Right renal pelvis (tissue), 4 donors: ENCODE data around the gene TBC1D14. TPM values are rescaled to one million over a fixed set of nuclear protein-coding genes. Genes with fewer than 3 reads are reported as not detected.
"Not testable (repeated sequence)": the region's sequence is repeated elsewhere in the genome, so short reads cannot be mapped to it uniquely, and the experiment has no call there.

Source experiments
- DNase-seq, 4 donors: peaks; one replicate each; pipeline ENCODE4 v3.0.0-alpha.2; 2013; ENCODE audit warnings: low read depth in 4 of 4, low spot score in 3 of 4, missing footprints in 1 of 4
- polyA plus RNA-seq, 4 donors: library from polyadenylated mRNA; unstranded; fragments of 120-200 nt; gene quantifications; one replicate each; pipeline ENCODE4 v1.2.1, GENCODE V29; 2013; ENCODE audit not compliant: insufficient read length in 4 of 4

The TBC1D14 gene
- polyA plus RNA-seq, 4 donors, result 55.9 to 67.6 (median 62.0) TPM

DNA sequence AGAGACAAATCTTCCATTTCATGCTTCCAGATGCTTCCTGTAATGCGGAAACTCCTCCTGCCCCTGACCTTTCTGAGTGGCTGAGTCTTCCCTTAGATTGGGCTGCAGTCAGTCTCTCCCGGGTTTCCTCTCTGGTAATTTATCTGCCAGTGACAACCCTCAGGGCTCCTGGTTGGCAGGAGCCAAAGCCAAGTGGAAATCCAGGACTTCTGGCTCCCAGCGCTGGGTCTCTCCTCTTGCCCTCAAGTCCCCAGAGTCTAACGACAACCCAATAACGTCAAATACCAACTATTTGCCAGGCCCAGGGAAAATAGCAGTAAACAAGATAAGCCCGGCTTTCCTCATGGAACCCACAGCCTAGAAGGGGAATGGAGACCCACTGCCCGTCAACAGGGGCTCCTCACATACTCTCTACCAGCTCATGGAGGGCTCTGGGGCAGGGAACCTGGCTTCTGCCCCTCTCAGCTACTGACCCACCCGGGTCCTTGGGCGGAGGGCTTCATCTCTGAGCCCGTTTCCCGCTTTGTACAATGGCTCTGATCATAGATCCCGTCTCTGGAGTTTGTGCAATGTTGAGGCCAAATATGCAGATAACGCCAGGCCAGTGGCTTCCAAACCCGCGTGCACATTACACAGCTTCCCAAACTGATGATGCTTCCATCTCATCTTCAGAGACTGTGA, 1.1 kb upstream of the TBC1D14 start:
- no peak for DNase-seq

DNA sequence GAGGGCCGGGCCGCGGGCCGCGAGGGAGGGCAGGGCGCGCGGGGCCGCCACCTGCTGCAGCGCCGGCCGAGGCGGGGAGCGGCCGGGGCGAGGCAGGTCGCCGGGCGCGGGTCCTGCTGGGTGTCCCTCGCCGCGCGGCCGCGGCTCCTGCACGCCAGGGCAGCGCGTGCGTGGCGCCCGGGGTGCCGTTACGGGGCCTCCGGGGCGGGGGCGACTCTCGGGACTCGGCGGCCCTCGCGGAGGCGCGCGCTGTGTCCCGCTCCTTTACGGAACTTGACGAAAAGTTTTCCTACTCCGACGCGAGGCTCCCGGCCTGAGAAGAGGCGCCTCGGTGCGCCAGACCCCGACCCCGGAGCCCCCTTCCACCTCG, 329 bp downstream of the TBC1D14 start:
- DNase-seq, result no peak

DNA sequence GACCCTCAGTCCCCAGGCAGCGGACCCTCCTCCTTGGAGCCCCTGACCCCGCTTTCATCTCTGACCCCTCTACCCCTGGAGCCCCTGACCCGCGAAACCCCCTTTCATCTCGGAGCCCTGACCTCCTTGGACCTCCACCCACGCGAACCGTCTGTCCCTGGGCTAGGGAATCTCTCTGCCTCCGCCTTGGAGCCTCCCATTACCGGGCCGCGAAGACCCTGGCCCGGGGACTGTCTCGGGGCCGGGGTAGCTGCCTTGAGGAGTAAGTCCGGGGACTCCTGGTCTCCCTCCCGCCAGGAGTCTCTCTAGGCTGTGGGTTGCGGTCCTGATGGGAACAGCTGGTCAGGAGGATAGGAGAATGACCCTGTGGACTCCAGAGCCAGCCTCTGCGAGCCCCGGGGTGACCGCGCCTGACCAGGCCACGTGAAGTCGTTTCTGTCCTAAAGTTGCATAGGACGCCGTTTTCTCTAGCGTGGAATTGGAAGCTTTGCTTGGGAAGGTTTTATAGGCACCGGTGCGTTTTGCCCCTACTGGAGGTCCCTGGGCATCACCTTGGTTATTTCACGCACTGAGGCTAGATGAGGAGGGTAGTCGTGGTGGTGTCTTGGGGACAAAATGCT, 824 bp downstream of the TBC1D14 start:
- DNase-seq, result no peak

DNA sequence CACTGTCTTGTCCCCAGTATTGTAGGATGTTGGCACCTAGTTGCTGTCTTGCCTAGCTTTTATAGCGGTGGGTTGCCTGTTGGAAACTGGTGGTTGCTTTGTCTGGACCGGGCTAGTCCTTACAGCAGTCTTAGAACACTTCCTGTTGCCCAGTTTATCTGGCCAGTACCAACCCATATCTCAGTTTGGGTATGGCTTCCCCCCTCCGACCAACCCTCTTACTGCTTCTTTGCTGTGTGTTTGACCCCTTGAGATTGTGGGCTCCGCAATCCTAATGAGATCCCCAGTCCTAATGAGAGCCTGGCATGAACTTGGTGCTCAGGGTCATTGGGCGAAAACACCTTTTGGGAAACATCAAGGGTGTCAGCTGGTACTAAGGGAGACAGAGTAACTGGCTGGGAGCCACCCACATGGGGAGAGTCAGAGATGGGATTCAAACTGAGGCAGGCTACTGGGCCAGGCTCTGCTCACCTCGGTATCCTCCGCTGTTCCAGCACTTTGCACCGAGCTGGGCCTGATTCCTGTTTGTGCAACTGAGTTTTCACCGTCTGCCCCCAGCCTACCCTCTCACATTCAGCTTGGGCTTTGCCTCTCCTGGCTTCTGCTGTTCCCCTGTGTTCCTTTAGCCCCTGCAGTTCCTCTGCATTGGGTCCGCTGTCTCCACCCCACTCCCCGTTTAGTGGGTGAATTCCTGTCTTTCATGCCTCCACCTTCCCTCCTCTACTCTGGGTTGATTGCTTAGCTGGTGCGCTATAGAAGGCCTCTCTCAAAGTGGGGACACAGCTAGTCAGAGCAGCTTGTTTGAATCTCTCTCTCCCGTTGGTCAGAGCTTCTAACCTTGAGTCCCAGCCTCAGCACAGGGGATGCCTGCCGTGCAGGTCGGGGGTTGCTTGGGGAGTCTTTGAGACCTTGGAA, 1.6 kb downstream of the TBC1D14 start:
- DNase-seq, result no peak

DNA sequence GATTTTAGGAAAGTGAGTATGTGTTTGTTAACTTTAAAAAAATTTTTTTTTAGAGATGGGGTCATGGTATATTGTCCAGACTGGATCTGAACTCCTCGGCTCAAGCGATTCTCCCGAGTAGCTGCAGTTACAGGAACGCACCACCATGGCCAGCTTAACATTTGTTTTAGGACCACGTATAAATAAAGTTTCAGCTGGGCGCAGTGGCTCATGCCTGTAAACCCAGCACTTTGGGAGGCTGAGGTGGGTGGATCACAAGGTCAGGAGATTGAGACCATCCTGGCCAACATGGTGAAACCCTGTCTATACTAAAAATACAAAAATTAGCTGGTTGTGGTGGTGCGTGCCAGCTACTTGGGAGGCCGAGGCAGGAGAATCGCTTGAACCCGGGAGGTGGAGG, 2.3 kb downstream of the TBC1D14 start:
- not testable (repeated sequence) for DNase-seq

DNA sequence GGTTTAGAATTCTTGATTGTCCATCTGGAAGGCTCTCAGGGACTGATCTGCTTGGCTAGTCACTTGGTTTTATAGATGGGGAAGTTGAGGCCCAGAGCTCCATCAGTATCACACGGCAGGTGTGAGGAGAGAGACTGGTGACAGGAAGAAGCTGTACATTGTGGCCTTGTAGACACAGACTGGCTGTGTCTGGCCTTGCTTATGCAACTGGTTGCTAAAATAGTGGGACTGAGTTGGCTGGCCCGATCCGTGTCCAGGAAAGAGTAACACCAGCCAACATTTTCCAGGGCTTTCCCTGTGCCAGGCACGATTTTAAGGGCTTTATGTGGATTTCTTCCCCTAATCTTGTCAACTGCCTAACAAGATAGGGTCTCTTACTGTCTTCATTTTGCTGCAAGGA, 2.8 kb downstream of the TBC1D14 start:
- no peak for DNase-seq

DNA sequence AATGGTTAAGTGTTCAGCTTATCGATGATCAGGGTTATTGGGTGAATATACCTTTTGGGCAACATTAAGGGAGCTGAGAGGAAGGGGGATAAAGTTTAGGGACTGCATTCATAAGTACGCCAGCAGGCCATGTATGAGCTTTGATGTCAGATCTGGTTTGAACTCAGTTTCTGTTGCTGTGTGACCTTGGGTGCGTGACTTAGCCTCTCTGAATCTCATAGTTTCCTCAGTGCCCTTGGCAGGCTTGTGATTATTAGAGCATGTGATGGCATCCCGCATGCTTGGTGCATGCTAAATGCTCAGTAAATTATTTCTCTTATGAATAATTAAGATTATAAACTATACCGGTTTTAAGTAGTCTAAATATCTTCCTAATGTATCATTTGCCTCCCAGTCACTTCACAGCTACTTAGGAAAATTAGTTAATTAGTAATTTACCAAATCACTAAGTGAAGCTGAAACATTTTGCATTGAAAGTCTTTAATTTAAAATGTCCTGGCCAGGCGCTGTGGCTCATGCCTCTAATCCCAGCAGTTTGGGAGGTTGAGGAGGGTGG, 3.8 kb downstream of the TBC1D14 start:
- DNase-seq, result no peak

DNA sequence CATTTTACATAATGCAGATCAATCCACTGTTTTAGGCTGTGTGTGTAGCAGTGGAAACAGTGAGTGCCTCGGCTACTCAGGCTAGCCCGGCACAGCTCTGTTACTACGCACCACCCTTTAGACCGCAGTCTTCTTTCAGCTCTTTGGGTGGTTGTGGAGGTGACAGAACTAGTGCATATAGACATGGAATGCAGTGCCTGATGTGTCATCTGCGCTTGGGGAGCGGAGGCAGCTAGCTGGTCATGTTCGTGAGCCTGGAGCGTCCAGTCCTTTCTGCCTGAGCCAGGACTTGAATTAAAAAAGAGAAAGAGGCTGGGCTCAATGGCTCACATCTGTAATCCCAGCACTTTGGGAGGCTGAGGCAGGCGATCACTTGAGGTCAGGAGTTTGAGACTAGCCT, 4.8 kb downstream of the TBC1D14 start:
- DNase-seq, result no peak

DNA sequence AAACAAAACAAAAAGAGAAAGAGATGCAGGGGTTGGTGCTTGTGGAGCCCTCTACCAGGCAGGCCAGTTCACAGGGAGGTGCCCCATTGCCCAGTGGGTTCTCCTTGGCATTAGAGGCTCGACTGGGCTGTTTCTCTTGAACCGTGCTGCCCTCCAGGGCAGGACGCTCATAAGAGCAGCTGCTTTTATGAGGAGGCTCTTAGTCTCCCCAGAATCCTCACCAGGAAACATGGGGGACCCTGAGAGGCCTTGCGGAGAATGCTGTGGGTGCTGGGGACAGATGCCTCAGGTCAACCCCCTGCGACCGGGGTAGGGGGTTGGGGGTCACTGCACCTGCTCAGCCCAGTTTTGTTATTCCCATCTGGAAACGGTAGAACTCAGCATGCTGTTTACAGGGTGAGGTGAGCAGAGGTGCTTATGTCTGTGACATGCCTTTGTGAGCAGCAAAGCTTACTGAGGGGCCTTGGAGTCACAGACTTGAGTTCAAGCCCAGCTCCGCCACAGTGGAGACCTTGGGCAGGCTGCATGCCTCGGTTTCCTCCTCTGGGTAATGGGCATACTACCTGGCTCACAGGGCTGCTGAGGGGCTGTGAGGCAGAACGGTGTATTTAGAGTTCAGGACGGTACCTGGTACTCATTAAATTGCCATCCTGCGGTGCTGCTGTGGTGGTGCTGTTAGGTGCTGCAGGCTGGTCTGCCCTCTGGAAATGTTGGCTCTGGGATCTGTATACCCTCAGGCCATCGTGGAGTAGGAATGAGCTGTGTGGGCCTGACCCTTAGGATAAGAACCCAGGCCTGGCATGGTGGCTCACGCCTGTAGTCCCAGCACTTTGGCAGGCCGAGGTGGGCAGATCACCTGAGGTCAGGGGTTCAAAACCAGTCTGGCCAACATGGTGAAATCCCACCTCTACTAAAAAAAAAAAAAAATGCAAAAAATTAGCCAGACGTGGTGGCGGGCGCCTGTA, 5.7 kb downstream of the TBC1D14 start:
- no peak for DNase-seq

DNA sequence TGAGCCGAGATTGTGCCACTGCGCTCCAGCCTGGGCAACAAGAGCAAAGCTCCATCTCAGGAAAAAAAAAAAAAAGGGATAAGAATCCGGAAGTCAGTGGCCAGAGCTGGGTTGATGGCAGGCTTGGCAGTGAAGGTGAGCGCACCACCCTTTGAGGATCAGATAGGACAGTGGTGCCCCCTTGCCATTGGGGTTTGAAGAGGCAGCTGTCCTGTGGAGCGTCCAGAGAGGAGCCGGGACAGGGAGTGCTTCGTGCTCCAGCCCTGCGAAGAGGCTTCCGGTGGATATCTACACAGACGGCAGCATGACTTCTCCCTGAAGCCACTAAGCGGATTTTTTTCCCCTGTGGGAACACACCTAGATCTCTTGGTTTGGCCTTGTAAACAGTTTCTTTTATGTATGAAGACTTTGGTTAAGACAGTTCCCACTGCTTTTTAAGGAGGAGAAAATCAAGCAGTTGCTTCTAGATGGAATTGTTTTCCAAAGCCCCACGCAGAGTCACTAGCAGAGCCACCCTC, 6.5 kb downstream of the TBC1D14 start:
- DNase-seq, result no peak

DNA sequence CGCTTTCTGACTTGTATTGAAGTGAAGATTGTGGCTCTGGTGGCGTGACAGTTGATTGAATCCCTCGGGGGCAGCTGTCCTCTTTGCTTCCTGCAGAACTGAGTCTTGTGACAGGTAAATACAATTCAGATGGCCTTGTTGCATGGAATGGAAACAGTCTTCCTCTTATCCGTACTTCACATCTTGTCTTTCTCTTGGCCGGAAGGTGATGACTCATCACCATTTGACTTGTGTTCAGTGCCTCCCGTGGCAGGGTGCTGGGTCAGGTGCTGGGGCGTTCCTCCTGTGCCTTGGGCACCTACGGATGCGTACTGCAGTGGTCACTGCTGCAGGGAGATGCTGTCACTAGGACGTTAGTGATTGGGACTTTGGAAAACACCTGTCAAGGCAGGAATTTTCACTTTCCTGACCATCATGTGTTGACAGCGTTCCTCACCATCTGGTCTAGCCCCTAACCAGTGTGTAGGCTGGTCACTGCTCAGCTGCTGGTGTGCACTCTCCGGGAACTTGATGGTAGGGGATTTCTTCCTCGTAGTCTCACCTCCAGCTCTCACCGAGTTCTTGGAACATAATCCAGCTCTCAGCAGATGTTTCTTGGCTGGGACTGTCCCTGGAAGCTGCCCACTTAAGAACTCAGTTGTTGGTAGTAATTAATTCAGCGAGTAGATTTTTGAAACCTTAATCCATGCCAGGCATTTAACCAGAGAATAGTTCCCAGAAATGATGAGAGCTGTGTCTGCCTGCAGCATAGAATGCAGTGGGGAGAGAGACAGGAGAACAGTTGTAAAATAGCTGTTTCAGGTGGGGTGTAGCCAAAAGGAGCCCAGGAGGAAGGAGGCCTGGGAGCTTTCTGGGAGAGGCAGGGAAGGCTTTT, 7.2 kb downstream of the TBC1D14 start:
- no peak for DNase-seq

DNA sequence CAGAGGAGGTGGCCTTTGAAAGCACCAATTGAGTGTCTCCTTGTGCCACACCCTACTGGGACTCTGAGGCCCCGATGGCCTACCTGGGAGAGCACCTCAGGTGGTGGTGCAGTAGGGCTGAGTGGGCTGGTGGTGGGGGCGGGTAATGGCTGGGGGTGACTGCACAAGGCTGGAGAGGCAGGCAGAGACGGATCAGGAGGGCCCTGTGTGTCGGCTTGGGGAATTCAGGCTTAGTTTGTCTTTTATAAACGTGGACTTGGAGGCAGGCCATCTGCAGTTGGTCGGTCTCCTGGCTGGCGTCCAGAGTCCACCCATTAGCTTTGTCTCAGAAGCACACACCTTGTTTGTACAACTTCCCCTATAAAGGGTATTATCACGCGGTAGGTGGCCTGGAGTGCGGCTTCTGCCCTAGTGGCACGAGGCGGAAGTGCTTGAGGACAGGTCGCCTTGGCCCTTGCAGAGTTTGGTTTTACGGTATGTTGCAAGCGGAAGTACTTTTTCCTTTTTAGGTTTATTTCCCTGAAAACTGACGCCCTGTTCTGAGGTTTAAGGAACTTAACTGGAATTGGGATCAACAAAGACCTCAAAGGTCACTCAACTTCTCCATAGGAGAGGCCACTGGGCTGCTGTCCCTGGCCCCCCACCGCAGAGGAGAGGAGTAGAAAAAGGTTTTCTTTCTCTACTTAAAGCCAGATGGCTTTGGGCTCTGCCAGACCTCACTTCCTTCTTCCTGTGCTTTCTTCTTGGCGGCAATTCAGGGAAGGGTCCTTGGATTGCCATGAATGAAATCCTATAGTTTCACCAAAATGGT, 8.0 kb downstream of the TBC1D14 start:
- DNase-seq, result no peak

DNA sequence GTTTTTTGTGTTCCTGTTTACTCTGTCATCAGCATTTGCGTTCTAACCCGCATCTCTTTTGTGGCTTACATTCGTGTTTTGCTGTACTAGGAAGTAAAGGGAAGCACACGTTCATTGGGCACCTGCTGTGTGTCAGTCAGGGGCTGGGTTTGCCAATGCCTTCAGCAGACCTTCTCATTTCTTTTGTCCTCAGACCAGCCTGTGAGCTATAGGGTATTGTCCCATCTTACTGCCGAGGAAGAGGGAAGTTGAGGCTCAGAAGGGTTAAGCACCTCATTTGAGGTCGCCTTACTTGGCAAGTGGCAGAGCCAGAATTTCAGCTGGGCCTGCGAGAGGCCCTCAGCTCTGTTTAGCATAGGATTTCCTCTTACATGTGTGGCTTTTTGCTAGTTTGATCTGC, 8.7 kb downstream of the TBC1D14 start:
- no peak for DNase-seq

DNA sequence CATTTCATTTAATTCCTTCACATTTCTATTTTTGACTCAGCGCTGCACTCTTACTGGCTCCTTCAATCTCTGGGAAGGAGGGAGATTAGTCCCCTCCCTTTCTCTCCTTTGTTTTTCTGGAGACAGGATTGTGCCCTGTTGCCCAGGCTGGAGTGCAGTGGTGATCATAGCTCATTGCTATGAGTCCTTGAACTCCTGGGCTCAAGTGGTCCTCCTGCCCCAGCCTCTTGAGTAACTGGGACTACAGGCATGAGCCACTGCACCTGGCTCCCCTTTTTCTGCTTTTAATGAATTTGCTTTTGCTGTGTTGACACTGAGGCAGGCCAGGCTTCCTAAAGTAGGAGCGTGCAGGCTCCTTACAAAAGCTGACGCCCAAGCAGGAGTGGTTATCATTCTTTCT, 10.5 kb downstream of the TBC1D14 start:
- DNase-seq, result no peak

DNA sequence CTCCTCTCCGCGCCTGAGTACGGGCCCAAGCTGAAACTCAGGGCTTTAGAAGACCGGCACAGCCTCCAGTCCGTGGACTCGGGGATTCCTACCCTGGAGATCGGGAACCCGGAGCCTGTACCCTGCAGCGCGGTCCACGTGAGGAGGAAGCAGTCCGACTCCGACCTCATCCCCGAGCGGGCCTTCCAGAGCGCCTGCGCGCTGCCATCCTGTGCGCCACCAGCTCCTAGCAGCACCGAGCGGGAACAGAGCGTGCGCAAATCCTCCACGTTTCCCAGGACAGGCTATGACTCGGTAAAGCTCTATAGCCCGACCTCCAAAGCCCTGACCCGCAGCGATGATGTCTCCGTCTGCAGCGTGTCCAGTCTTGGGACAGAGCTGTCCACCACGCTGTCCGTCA, 13.9 kb downstream of the TBC1D14 start:
- DNase-seq, result no peak

DNA sequence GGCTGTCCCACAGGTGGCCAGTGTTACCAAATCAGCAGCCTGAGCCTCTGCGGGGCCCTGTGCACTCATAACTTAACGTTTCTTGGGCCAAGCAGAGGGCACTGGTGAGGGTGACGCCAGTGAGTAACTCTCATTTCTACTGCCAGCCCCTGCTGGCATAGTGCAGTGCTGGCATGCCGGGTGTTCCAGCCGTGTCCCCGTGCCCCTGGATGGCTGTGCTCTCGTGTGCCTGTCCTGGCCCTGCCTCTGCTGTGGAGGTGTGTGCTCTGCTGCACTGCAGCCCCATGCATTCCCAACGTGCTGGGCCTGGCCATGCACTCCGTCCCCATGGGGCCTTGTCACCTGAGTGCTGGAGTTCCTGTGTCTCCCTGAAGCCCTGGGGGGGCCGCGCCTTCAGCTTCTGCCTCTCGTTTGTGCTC, 14.7 kb downstream of the TBC1D14 start:
- DNase-seq, result no peak

DNA sequence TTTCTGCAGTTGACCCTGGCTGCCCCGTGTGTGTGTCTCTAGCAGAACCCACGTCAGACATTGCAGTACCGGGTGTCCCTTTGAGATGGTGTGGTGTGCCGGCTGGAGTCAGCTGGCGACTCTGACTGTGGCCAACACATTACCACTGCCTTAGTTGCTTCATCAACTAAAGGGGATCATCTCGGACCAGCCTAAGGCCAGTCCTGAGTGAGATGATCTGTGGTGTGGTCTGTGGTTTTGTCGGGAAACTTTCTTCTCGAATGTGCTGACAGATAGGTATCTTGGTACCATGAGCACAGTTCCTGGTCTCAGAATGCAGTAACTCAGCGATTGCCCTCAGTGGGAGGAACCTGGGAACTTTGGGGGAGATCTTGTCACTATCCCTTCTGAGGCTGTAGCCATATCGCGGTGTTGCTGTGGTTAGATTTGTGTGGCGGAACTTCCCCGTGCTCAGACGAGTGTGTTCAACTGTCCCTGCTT, 15.8 kb downstream of the TBC1D14 start:
- no peak for DNase-seq

DNA sequence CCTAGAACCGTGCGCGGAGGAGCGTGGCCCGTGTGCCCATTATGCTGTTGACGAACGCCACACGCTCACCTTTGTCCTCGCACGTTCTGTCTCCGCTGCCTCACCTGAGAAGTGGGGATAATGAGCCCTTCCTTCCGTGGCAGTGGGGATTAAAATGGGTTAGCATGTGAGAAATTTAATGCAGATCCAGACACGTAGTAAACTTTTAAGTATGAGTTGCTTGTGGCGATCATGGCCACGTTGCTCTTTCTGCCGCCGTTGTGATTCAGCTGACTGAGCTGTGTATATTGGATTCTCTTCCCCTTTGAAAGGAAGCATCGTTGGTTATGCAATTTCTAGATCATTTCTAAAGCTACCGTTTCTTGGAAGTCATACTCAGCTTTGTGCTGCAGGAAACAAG, 16.5 kb downstream of the TBC1D14 start:
- DNase-seq, result no peak
